Renal cortex interstitium (tissue), 15 donors: ENCODE data around the gene ZNF565. TPM values are rescaled to one million over a fixed set of nuclear protein-coding genes. Genes with fewer than 3 reads are reported as not detected.
"Not testable (repeated sequence)": the region's sequence is repeated elsewhere in the genome, so short reads cannot be mapped to it uniquely, and the experiment has no call there.

ENCODE experiments used
- DNase-seq, 11 donors: peaks; one replicate each; pipeline ENCODE4 v3.0.0-alpha.2; 2013; ENCODE audit warnings: low read depth in 9 of 11, low spot score in 4 of 11; ENCODE audit errors: extremely low read depth in 1 of 11
- long read RNA-seq, 16 experiments: transcript quantifications; one replicate each; lab custom pipeline, GENCODE V29; 2026
- polyA plus RNA-seq, 3 donors: library from polyadenylated mRNA; unstranded; fragments of 120-200 nt; gene quantifications; one replicate each; pipeline ENCODE4 v1.2.1, GENCODE V29; 2013; ENCODE audit not compliant: insufficient read length in 3 of 3

The ZNF565 gene
- 1 to 10 TPM; 7.0 to 7.8 (median 7.0) TPM for polyA plus RNA-seq
- long read RNA-seq, donor 1, partial matches to known transcripts = 54 of 76 reads
- long read RNA-seq, donor 1, other reads (novel, unspliced or antisense) = 21 of 76 reads
- long read RNA-seq, donor 2, partial matches to known transcripts = 0 of 22 reads
- long read RNA-seq, donor 2, other reads (novel, unspliced or antisense) = 20 of 22 reads
- long read RNA-seq, donor 3, partial matches to known transcripts = 12 of 32 reads
- long read RNA-seq, donor 3, other reads (novel, unspliced or antisense) = 20 of 32 reads
- long read RNA-seq, donor 4, partial matches to known transcripts = 134 of 146 reads
- long read RNA-seq, donor 4, other reads (novel, unspliced or antisense) = 12 of 146 reads
- long read RNA-seq, donor 5, partial matches to known transcripts = 266 of 303 reads
- long read RNA-seq, donor 5, other reads (novel, unspliced or antisense) = 36 of 303 reads
- long read RNA-seq, donor 6, partial matches to known transcripts = 20 of 31 reads
- long read RNA-seq, donor 6, other reads (novel, unspliced or antisense) = 9 of 31 reads
- long read RNA-seq, donor 7, partial matches to known transcripts = 0 of 1 reads
- long read RNA-seq, donor 7, other reads (novel, unspliced or antisense) = 0 of 1 reads
- long read RNA-seq, donor 8, partial matches to known transcripts = 281 of 315 reads
- long read RNA-seq, donor 8, other reads (novel, unspliced or antisense) = 32 of 315 reads
- long read RNA-seq, donor 9, partial matches to known transcripts = 38 of 38 reads
- long read RNA-seq, donor 9, other reads (novel, unspliced or antisense) = 0 of 38 reads
- long read RNA-seq, donor 10, partial matches to known transcripts = 5 of 17 reads
- long read RNA-seq, donor 10, other reads (novel, unspliced or antisense) = 12 of 17 reads
- long read RNA-seq, donor 11, partial matches to known transcripts = 120 of 145 reads
- long read RNA-seq, donor 11, other reads (novel, unspliced or antisense) = 25 of 145 reads
- long read RNA-seq, donor 12, partial matches to known transcripts = 0 of 6 reads
- long read RNA-seq, donor 12, other reads (novel, unspliced or antisense) = 6 of 6 reads
- long read RNA-seq, donor 13, partial matches to known transcripts = 23 of 57 reads
- long read RNA-seq, donor 13, other reads (novel, unspliced or antisense) = 33 of 57 reads
- long read RNA-seq, donor 14, partial matches to known transcripts = 12 of 26 reads
- long read RNA-seq, donor 14, other reads (novel, unspliced or antisense) = 13 of 26 reads
- long read RNA-seq, donor 15, partial matches to known transcripts = 8 of 14 reads
- long read RNA-seq, donor 15, other reads (novel, unspliced or antisense) = 5 of 14 reads
- long read RNA-seq, donor 16, partial matches to known transcripts = 89 of 181 reads
- long read RNA-seq, donor 16, other reads (novel, unspliced or antisense) = 88 of 181 reads

GRCh38 chr19:36214386-36215275 is at the start of gene ZNF565, which contains the start of gene ZNF146:
Gene ZNF565 (minus strand): TSS chr19:36214665. CDS start chr19:36201985, 12,680 bp downstream.
Gene ZNF146 (plus strand): TSS chr19:36215106. CDS start chr19:36236441, 21,335 bp downstream.
- DNase-seq = peak; percentile 95 to 99 (median 97)

- DNase-seq = no peak
Measured at GRCh38 chr19:36259211-36259610, 44.7 kb upstream of the ZNF565 start.

GRCh38 chr19:36258028-36258875 is 43.8 kb upstream of the ZNF565 start:
- DNase-seq = no peak

- DNase-seq = peak in 4 of 11 donors; percentile 17 to 22 (median 20)
Measured at GRCh38 chr19:36257520-36257876, 43.0 kb upstream of the ZNF565 start.

GRCh38 chr19:36256853-36257519 is 42.5 kb upstream of the ZNF565 start:
- no peak for DNase-seq

- DNase-seq = no peak
Measured at GRCh38 chr19:36256064-36256463, 41.6 kb upstream of the ZNF565 start.

- DNase-seq = no peak
Measured at GRCh38 chr19:36255316-36255715, 40.9 kb upstream of the ZNF565 start.

GRCh38 chr19:36254848-36255247 is 40.4 kb upstream of the ZNF565 start:
- DNase-seq = no peak

- DNase-seq = no peak
Measured at GRCh38 chr19:36252047-36252446, 37.6 kb upstream of the ZNF565 start.

- DNase-seq = no peak
Measured at GRCh38 chr19:36246006-36246481, 31.6 kb upstream of the ZNF565 start.

- DNase-seq = peak; percentile 44 to 71 (median 60)
Measured at GRCh38 chr19:36245210-36246005, 30.9 kb upstream of the ZNF565 start.

GRCh38 chr19:36244066-36244465 is 29.6 kb upstream of the ZNF565 start:
- DNase-seq = no peak

GRCh38 chr19:36236946-36237310 is 22.5 kb upstream of the ZNF565 start:
- no peak for DNase-seq

- no peak for DNase-seq
Measured at GRCh38 chr19:36236304-36236945, 22.0 kb upstream of the ZNF565 start.

GRCh38 chr19:36233626-36234025 is 19.2 kb upstream of the ZNF565 start:
- not testable (repeated sequence) for DNase-seq
